HepG2 (cell line): Measurements from ENCODE around the gene SYPL1. TPM values are rescaled to one million over a fixed set of nuclear protein-coding genes. Genes with fewer than 3 reads are reported as not detected.
A peak's percentile ranks its signal among the peaks of the same experiment; 100 is the strongest.

ENCODE experiments used
- ATAC-seq: fragments of 200-7000 bp; cut with Tn5 transposase; 3 replicates; pipeline ENCODE4 v1.9.1; 2020; ENCODE audit warnings: mild to moderate bottlenecking, moderate library complexity
- BruUV-seq: library from RNA; stranded (reverse); fragments of 400-500 nt; replicated peaks from 2 replicates; lab custom pipeline; 2021; lab: Mats Ljungman, UMichigan
- CTCF ChIA-PET: fragments of 300-600 bp; formaldehyde crosslinking; extraction: SDS; loops from one replicate; lab custom pipeline; 2021; ENCODE audit warnings: low total read pairs, inconsistent platforms, low intra/inter-chr PET ratio; lab: Yijun Ruan, JAX
- POLR2A ChIA-PET: fragments of 350-600 bp; sonication (Branson Sonifier 250); formaldehyde crosslinking; loops from one replicate; lab custom pipeline; 2020; ENCODE audit warnings: antibody characterized with exemption, inconsistent platforms; lab: Yijun Ruan, JAX
- DNase-seq: peaks from one replicate; pipeline ENCODE4 v3.0.0-alpha.2; 2015; ENCODE audit warnings: low spot score
- FAIRE-seq: peaks from 3 replicates; lab custom pipeline; 2011; peaks lifted over from hg19 to GRCh38; lab: Jason Lieb, UNC
- H2AFZ ChIP-seq: one replicate; pipeline ENCODE4 v1.6.1; 2011; ENCODE audit warnings: low read length, inconsistent platforms
- H3K27ac ChIP-seq: fragments of 300-600 bp; 3 replicates; pipeline ENCODE4 v1.8.0; 2011; ENCODE audit warnings: mixed run types, mild to moderate bottlenecking, mixed read lengths, low read length, inconsistent platforms; ENCODE audit not compliant: insufficient read depth; ENCODE audit errors: extremely low read length
- H3K27me3 ChIP-seq, 2 experiments: fragments of 200-600 bp in 1 of 2; 2 replicates in 1 of 2; 3 replicates in 1 of 2; pipeline versions ENCODE4 v1.6.0 to v1.8.0; 2011; ENCODE audit warnings: low read length in 2 of 2, mild to moderate bottlenecking in 2 of 2, moderate library complexity in 2 of 2, inconsistent platforms in 1 of 2; ENCODE audit not compliant: insufficient read depth in 2 of 2, control insufficient read depth in 1 of 2
- H3K36me3 ChIP-seq, 2 experiments: fragments of 200-600 bp in 1 of 2; replicated peaks in 1 of 2; 2 replicates in 1 of 2; 3 replicates in 1 of 2; pipeline versions ENCODE4 v1.5.1 to v1.8.0; 2011; ENCODE audit warnings: low read length in 2 of 2, inconsistent platforms in 1 of 2; ENCODE audit not compliant: insufficient read depth in 2 of 2, control insufficient read depth in 1 of 2
- H3K4me1 ChIP-seq: 2 replicates; pipeline ENCODE4 v1.5.1; 2012; ENCODE audit warnings: low read length, inconsistent platforms; ENCODE audit not compliant: insufficient read depth
- H3K4me2 ChIP-seq: 2 replicates; pipeline ENCODE4 v1.6.0; 2011; ENCODE audit warnings: low read depth, low read length, inconsistent platforms
- H3K4me3 ChIP-seq, 3 experiments: fragments of 200-600 bp in 1 of 3; sonication (generic), shearing (Covaris generic) in 1 of 3; replicated peaks in 1 of 3; 2 replicates each; pipeline ENCODE4 v1.5.1; 2011 to 2016; ENCODE audit warnings: low read length in 3 of 3, inconsistent platforms in 2 of 3, low read depth in 2 of 3, mild to moderate bottlenecking in 2 of 3, control low read depth in 1 of 3, mixed read lengths in 1 of 3; ENCODE audit not compliant: insufficient read depth in 1 of 3
- H3K79me2 ChIP-seq: one replicate; pipeline ENCODE4 v1.6.1; 2011; ENCODE audit warnings: low read length, inconsistent platforms; ENCODE audit not compliant: insufficient read depth
- H3K9ac ChIP-seq: 2 replicates; pipeline ENCODE4 v1.6.0; 2011; ENCODE audit warnings: mild to moderate bottlenecking, low read depth, low read length, inconsistent platforms; ENCODE audit not compliant: insufficient read depth
- H3K9me3 ChIP-seq: 2 replicates; pipeline ENCODE4 v1.5.1; 2012; ENCODE audit warnings: mild to moderate bottlenecking, low read length
- H4K20me1 ChIP-seq: 2 replicates; pipeline ENCODE4 v1.6.0; 2011; ENCODE audit warnings: inconsistent platforms, mild to moderate bottlenecking, low read length, moderate library complexity; ENCODE audit not compliant: insufficient read depth
- JUND ChIP-seq: sonication (generic); formaldehyde crosslinking; IDR thresholded peaks from 2 replicates; pipeline ENCODE4 v1.8.0; 2022; ENCODE audit warnings: mild to moderate bottlenecking, missing genetic modification reagents
- SRY ChIP-seq: sonication (generic); formaldehyde crosslinking; IDR thresholded peaks from 2 replicates; pipeline ENCODE4 v1.8.0; 2022; ENCODE audit warnings: mild to moderate bottlenecking, missing genetic modification reagents
- WGBS: methylation state at CpG from one replicate; pipeline ENCODE4 v1.1.6; 2017; ENCODE audit warnings: low lambda C conversion rate; 5-methylcytosine and 5-hydroxymethylcytosine counted together
- in situ Hi-C: cut with HindIII; loops from 2 replicates; pipeline ENCODE4 v1.10.0; 2017; ENCODE audit warnings: low pct_unique_long_range_greater_than_20kb; ENCODE audit not compliant: extremely low pct_ligation_motif_present
- intact Hi-C: fragments of 100-400 bp; cut with micrococcal nuclease; formaldehyde crosslinking; loops from one replicate; pipeline ENCODE4 v1.10.0; 2022; ENCODE audit not compliant: unreplicated experiment
- polyA plus RNA-seq, 8 experiments: library from polyadenylated mRNA; depleted of rRNA in 3 of 8; stranded (reverse) in 7 of 8; unstranded in 1 of 8; fragments of >200 nt; fragmentation: Illumina TruSeq in 4 of 8; extraction: Trizol in 4 of 8; gene quantifications; 2 replicates each; pipeline versions ENCODE4 v1.2.1 to v1.2.3, GENCODE V29; 2011 to 2016; ENCODE audit warnings: low read depth in 4 of 8, missing spikeins in 1 of 8, mixed read lengths in 1 of 8; ENCODE audit not compliant: insufficient read depth in 1 of 8
- total RNA-seq, 5 experiments: library from RNA; depleted of rRNA; stranded (reverse); fragments of >200 nt; fragmentation: Illumina TruSeq; extraction: Trizol; gene quantifications; 2 replicates each; pipeline ENCODE4 v1.2.3, GENCODE V29; 2016; ENCODE audit warnings: low read depth in 1 of 5
- TF ChIP-seq, protein P1 (sequence below): sonication (generic); formaldehyde crosslinking; IDR thresholded peaks from 2 replicates; pipeline ENCODE4 v1.4.0; 2020; ENCODE audit warnings: missing genetic modification reagents, borderline replicate concordance

SYPL1 gene
- total and polyA plus RNA-seq, 2 of the 13 experiments (the other 11 are each of a cell fraction or from before 2014, with no cell fraction given) = 27.5 to 40.2 TPM

DNA sequence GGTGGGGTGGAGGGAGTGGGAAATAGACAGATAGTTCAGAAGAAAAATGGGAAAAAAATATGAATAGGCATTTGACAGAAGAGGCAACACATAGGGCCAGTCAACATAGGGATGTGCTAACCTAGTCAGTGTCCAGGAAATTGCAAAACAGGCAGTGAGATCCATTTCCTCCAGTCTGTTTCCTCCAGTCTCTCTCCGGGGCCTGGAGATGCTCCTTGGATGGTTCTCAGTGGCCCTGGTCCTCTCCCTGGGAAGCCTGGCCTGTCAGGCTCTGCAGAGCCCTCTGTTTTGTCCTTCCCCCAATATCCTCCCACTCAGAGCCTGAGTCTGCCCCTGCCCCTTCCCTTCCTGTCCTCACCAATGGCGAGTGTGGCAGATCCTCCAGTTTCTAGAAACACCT, 52.6 kb downstream of the SYPL1 start (continued):
- TF ChIP-seq JUND (CRISPR knock-in tag) = no peak

DNA sequence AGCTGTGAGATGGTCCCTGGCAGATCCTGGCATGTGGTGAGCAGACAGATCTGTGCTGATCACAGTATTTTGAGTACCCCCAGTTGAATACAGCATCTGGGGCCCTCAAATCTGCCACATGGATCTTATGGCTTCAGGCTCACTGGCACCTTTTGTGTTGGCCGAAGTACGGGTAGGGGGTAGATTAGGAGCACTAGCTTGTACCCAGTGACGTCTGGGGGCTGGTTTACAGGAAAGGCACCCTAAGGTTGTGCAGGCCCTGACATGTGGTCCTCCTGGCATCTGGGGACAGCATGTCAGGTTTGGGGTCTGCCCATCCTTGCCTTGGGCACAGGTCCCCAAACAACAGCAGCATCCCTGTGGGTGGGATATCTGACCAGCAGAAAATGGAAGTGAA, 53.2 kb downstream of the SYPL1 start:
- peak overlapping the region; percentile 5; the same call in 1 of the 2 replicates for H3K4me2 ChIP-seq
- in situ Hi-C loops = loop anchor here (5.0 kb wide), 1 partner anchor 93 kb away; no protein-coding TSS in a partner anchor
- peaks cover 0 to 15% of the 10 kb centered on the region in 2 experiments; a peak in 2 of 5 replicates for H3K27me3 ChIP-seq
- BruUV-seq = no TSS peak
- H2AFZ ChIP-seq = no peak overlapping the region
- no peak for DNase-seq
- no peak overlapping the region for H3K9ac ChIP-seq
- peaks cover 53% of the 10 kb centered on the region for H3K4me1 ChIP-seq
- H3K9me3 ChIP-seq = no peaks in the 10 kb centered on the region
- intact Hi-C loops = loop anchor here (10.0 kb wide), 1 partner anchor 406 kb away; no protein-coding TSS in a partner anchor
- H3K79me2 ChIP-seq = no peaks in the 10 kb centered on the region
- no peaks in the 10 kb centered on the region for H4K20me1 ChIP-seq
- no peak for FAIRE-seq
- H3K36me3 ChIP-seq = no peaks in the 10 kb centered on the region
- no peak overlapping the region for H3K27ac ChIP-seq
- ChIA-PET CTCF (interaction anchor here (4.5 kb wide), 1 partner anchor 94 kb away, joined by 94 read pairs; no protein-coding TSS in a partner anchor), POLR2A (interaction anchor here (0.8 kb wide), 1 partner anchor 53 kb away, joined by 4 read pairs; the partner anchor contains the start of gene SYPL1)
- H3K4me3 ChIP-seq = no peak overlapping the region
- TF ChIP-seq SRY (CRISPR knock-in tag) = no peak
- TF ChIP-seq, protein P1, sequence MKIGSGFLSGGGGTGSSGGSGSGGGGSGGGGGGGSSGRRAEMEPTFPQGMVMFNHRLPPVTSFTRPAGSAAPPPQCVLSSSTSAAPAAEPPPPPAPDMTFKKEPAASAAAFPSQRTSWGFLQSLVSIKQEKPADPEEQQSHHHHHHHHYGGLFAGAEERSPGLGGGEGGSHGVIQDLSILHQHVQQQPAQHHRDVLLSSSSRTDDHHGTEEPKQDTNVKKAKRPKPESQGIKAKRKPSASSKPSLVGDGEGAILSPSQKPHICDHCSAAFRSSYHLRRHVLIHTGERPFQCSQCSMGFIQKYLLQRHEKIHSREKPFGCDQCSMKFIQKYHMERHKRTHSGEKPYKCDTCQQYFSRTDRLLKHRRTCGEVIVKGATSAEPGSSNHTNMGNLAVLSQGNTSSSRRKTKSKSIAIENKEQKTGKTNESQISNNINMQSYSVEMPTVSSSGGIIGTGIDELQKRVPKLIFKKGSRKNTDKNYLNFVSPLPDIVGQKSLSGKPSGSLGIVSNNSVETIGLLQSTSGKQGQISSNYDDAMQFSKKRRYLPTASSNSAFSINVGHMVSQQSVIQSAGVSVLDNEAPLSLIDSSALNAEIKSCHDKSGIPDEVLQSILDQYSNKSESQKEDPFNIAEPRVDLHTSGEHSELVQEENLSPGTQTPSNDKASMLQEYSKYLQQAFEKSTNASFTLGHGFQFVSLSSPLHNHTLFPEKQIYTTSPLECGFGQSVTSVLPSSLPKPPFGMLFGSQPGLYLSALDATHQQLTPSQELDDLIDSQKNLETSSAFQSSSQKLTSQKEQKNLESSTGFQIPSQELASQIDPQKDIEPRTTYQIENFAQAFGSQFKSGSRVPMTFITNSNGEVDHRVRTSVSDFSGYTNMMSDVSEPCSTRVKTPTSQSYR (CRISPR knock-in tag) = no peak
- TF ChIP-seq, all 625 proteins: peak for 0
- ATAC-seq = no peak
- WGBS = no CpG with 5 or more reads among the region's 3 CpGs
